Muscle layer of duodenum (tissue), 2 donors: ENCODE data around the gene CEP83.
A peak's percentile ranks its signal among the peaks of the same experiment; 100 is the strongest.
"Not testable (repeated sequence)": the region's sequence is repeated elsewhere in the genome, so short reads cannot be mapped to it uniquely, and the experiment has no call there.

Source experiments
- H3K27ac ChIP-seq: one replicate; pipeline ENCODE4 v1.7.0; 2013; ENCODE audit warnings: mild to moderate bottlenecking, low read length
- H3K27me3 ChIP-seq: one replicate; pipeline ENCODE4 v1.7.0; 2013; ENCODE audit warnings: low read depth, mild to moderate bottlenecking, control low read depth, low read length
- H3K36me3 ChIP-seq, 2 donors: one replicate each; pipeline ENCODE4 v1.7.0; 2013; ENCODE audit warnings: low read length in 2 of 2, control low read depth in 1 of 2, mild to moderate bottlenecking in 1 of 2; ENCODE audit not compliant: insufficient read depth in 2 of 2, control insufficient read depth in 1 of 2
- H3K4me1 ChIP-seq, 2 donors: one replicate each; pipeline ENCODE4 v1.7.0; 2013; ENCODE audit warnings: low read length in 2 of 2, mild to moderate bottlenecking in 2 of 2, control low read depth in 1 of 2, moderate library complexity in 1 of 2; ENCODE audit not compliant: insufficient read depth in 2 of 2, control insufficient read depth in 1 of 2
- H3K4me3 ChIP-seq, 2 donors: one replicate each; pipeline ENCODE4 v1.7.0; 2013; ENCODE audit warnings: low read length in 2 of 2, low read depth in 1 of 2, mild to moderate bottlenecking in 1 of 2
- H3K9me3 ChIP-seq, 2 donors: one replicate each; pipeline ENCODE4 v1.7.0; 2013; ENCODE audit warnings: low read length in 2 of 2, control low read depth in 1 of 2, mild to moderate bottlenecking in 1 of 2; ENCODE audit not compliant: control insufficient read depth in 1 of 2
- donor health status: healthy.

The CEP83 gene

DNA sequence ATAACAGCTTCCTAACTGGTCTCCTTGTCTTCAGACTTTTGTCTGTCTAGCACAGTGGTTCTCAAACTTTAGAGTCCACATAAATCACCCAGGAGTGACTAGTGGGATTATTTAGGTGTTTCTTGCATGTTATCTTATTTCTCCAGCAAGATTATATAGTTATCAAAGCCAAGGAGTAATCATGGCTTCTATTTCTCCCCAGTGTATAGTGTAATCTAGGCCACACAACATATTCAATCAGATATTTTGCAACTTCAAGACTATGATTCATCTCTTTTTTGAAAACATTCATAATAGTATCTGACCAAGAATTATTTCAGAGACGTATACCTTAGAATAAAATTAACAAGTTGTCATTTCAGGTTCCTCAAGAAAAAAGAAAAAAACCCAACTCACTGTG is 131.9 kb downstream of the CEP83 start:
- no peak overlapping the region for H3K4me3 ChIP-seq
- H3K27me3 ChIP-seq = no peaks in the 10 kb centered on the region
- no peaks in the 10 kb centered on the region for H3K9me3 ChIP-seq
- no peak overlapping the region for H3K27ac ChIP-seq
- no peaks in the 10 kb centered on the region for H3K4me1 ChIP-seq
- H3K36me3 ChIP-seq = peaks cover 0 to 9% of the 10 kb centered on the region in 2 donors

DNA sequence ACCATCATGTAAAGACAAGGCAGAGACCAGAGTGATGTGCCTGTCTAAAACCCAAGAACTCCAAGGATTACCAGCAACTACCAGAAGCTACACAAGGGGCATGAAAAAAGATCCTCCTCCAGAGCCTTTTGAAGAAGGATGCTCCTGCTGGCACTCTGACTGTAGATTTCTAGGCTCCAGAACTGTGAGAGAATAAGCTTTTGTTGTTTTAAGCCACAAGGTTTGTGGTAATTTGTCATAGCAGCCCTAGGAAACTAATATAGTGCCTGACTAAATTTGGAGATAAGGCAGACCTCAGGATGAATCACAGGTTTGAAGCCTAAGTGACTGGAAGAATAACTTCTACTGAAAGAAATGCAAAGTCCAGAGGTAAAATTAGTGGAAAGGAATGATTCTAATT is 132.9 kb downstream of the CEP83 start:
- H3K27ac ChIP-seq = no peak overlapping the region
- H3K36me3 ChIP-seq = peaks cover 0 to 14% of the 10 kb centered on the region in 2 donors
- H3K27me3 ChIP-seq = no peaks in the 10 kb centered on the region

DNA sequence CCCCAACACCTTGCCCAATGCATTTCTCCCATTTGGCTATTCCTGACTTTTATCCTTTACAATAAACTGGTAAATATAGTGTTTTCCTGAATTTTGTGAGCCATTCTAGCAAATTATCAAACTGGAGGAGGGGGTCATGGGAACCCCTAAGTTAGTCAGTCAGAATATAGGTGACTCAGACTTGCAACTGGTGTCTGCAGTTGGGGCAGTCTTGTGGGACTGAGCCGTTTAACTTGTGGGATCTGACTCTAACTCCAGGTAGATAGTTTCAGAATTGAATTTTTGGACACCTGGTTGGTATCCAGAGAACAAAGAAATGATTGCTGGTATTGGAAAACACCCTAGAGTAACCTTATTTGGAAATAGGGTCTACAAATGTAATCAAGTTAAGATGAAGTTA is 133.4 kb downstream of the CEP83 start:
- no peaks in the 10 kb centered on the region for H3K27me3 ChIP-seq
- H3K36me3 ChIP-seq = peaks cover 0 to 17% of the 10 kb centered on the region in 2 donors
- H3K4me3 ChIP-seq = no peak overlapping the region
- peaks cover 0 to 2% of the 10 kb centered on the region in 2 donors for H3K9me3 ChIP-seq
- no peaks in the 10 kb centered on the region for H3K4me1 ChIP-seq
- H3K27ac ChIP-seq = no peak overlapping the region

More for the DNA sequence above, 132.9 kb downstream of the CEP83 start:
- H3K4me1 ChIP-seq = no peaks in the 10 kb centered on the region
- H3K4me3 ChIP-seq = no peak overlapping the region
- H3K9me3 ChIP-seq = no peaks in the 10 kb centered on the region

DNA sequence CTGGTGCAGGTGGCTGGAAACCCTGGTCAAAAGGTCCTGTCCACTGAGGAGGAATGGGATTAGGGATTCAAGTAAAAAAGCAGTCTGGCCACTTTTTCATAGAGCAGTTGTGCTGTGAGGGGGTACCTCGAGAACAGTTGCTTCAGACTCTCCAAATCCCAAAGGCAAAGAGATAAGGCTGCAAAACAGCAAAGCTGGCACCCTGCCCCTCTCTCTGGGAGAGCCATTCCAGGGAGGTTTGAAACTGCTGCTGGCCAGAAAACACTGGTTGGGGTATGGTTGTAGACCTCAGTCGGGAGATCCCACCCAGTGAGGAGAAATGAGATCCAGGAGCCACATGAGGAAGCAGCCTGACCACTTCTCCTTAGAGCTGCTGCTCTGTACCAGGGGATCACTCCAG is 137.3 kb downstream of the CEP83 start:
- H3K27ac ChIP-seq = no peak overlapping the region
- H3K9me3 ChIP-seq = peaks cover 6 to 8% of the 10 kb centered on the region in 2 donors
- peaks cover 0 to 17% of the 10 kb centered on the region in 2 donors for H3K36me3 ChIP-seq
- no peak overlapping the region for H3K4me3 ChIP-seq
- H3K27me3 ChIP-seq = no peaks in the 10 kb centered on the region
- no peaks in the 10 kb centered on the region for H3K4me1 ChIP-seq

DNA sequence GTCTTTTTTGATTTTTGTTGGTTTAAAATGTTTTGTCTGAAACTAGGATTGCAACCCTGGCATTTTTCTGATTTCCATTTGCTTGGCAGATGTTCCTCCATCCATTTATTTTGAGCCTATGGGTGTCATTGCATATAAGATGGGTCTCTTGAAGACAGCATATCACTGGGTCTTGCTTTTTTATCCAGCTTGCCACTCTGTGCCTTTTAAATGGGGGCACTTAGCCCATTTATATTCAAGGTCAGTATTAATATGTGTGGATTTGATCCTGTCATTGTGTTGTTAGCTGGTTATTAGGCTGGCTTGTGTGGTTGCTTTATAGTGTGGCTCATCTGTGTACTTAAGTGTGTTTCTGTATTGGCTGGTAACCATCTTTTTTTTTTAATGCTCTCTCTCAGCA is 139.6 kb downstream of the CEP83 start:
- Histone ChIP-seq H3K4me3 (no peak overlapping the region), H3K36me3 (peaks cover 0 to 17% of the 10 kb centered on the region in 2 donors), H3K9me3 (peaks cover 6 to 8% of the 10 kb centered on the region in 2 donors), H3K27me3 (no peaks in the 10 kb centered on the region), H3K4me1 (no peaks in the 10 kb centered on the region), H3K27ac (no peak overlapping the region)

DNA sequence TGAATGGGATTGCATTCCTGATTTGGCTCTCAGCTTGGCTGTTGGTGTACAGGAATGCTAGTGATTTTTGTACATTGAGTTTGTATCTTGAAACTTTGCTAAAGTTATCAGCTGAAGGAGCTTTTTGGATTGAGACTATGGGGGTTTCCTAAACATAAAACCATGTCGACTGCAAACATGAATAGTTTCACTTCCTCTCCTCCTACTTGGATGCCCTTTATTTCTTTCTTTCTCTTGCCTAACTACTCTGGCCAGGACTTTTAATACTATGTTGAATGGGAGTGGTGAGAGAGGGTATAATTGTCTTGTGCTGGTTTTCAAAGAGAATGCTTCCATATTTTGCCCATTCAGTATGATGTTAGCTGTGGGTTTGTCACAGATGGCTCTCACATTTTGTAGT is 141.5 kb downstream of the CEP83 start:
- H3K9me3 ChIP-seq = peaks cover 6 to 8% of the 10 kb centered on the region in 2 donors
- no peaks in the 10 kb centered on the region for H3K27me3 ChIP-seq
- no peak overlapping the region for H3K4me3 ChIP-seq

DNA sequence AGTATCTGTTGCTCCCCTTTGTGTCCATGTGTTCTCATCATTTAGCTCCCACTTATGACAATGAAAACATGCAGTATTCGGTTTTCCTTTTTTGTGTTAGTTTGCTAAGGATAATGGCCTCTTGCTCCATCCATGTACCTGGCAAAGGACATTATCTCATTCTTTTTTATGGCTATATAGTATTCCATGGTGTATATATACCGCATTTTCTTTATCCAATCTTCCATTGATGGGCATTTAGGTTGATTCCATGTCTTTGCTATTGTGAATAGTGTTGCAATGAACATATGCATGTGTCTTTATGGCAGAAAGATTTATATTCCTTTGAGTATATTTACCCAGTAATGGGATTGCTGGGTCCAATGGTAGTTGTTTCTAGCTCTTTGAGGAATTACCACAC is 143.1 kb downstream of the CEP83 start:
- not testable (repeated sequence) for H3K4me3 ChIP-seq

More for the DNA sequence above, 141.5 kb downstream of the CEP83 start:
- no peaks in the 10 kb centered on the region for H3K4me1 ChIP-seq
- H3K36me3 ChIP-seq = peaks cover 0 to 12% of the 10 kb centered on the region in 2 donors
- no peak overlapping the region for H3K27ac ChIP-seq

DNA sequence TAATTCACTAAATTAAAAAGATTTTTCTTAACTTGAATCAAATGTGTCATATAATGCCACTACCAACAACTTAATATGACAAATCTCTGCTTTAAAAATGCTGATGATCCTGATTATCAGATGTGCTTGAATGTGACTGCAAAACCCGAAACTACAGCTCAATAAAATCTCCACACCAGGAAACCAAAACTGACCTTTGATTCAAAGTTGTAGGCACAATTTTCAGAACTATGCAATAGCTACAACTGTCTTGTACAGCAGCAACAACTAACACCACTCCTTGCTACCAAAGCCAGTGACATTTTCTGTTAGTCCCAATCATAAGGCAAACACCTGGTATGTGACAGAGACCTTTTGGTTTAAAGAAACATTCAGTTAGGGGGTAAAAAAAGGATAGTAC is 147.3 kb downstream of the CEP83 start:
- Histone ChIP-seq H3K36me3 (peaks cover 5 to 13% of the 10 kb centered on the region in 2 donors), H3K4me1 (no peaks in the 10 kb centered on the region), H3K9me3 (no peaks in the 10 kb centered on the region), H3K4me3 (no peak overlapping the region), H3K27me3 (no peaks in the 10 kb centered on the region), H3K27ac (no peak overlapping the region)

More for the DNA sequence above, 143.1 kb downstream of the CEP83 start:
- H3K36me3 ChIP-seq, H3K9me3 ChIP-seq, H3K4me1 ChIP-seq, H3K27me3 ChIP-seq, H3K27ac ChIP-seq: not testable (repeated sequence)

DNA sequence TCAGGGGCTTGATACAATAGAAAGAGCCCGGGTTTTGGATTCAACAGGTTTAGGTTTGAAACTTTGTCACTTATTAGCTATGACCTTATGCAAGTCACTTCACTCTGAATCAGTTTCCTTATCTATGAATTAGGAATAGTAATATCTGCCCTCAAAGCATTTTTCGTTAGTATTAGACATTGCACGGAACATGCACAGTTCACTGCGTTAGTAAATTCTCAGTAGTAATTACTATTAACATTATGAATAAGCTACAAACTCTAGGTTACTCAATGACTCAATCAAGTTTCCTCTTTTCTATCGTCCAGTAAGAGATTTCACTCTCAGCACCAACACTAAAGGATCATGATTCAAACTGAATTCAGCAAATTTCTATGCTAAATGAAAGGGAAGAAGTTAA is 150.3 kb downstream of the CEP83 start:
- H3K27ac ChIP-seq = no peak overlapping the region
- peaks cover 5 to 17% of the 10 kb centered on the region in 2 donors for H3K36me3 ChIP-seq
- no peaks in the 10 kb centered on the region for H3K27me3 ChIP-seq
- peaks cover 0 to 5% of the 10 kb centered on the region in 2 donors for H3K4me1 ChIP-seq
- H3K4me3 ChIP-seq = no peak overlapping the region
- H3K9me3 ChIP-seq = no peaks in the 10 kb centered on the region

DNA sequence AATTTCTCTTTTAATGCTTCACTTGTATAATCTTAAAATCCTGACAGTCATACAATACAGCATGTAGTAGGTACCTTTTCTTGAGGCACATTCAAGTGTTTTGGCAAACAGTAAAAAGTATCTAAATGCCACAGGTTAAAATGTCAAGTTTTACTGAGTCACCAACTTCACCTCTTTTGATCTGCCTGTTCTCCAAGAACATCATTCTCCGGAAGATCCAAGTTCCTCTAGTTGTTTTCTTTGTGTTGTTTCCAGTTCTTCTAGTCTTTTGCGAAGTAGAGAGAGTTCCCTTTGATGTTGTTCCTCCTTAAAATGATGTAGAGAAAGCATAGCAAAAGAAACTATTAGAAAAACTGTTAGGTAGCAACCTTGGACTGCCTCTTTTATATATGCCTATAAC is 151.1 kb downstream of the CEP83 start:
- no peaks in the 10 kb centered on the region for H3K9me3 ChIP-seq
- no peak overlapping the region for H3K27ac ChIP-seq
- no peak overlapping the region for H3K4me3 ChIP-seq
- peaks cover 5 to 17% of the 10 kb centered on the region in 2 donors for H3K36me3 ChIP-seq
- H3K4me1 ChIP-seq = peaks cover 0 to 5% of the 10 kb centered on the region in 2 donors
- H3K27me3 ChIP-seq = no peaks in the 10 kb centered on the region

DNA sequence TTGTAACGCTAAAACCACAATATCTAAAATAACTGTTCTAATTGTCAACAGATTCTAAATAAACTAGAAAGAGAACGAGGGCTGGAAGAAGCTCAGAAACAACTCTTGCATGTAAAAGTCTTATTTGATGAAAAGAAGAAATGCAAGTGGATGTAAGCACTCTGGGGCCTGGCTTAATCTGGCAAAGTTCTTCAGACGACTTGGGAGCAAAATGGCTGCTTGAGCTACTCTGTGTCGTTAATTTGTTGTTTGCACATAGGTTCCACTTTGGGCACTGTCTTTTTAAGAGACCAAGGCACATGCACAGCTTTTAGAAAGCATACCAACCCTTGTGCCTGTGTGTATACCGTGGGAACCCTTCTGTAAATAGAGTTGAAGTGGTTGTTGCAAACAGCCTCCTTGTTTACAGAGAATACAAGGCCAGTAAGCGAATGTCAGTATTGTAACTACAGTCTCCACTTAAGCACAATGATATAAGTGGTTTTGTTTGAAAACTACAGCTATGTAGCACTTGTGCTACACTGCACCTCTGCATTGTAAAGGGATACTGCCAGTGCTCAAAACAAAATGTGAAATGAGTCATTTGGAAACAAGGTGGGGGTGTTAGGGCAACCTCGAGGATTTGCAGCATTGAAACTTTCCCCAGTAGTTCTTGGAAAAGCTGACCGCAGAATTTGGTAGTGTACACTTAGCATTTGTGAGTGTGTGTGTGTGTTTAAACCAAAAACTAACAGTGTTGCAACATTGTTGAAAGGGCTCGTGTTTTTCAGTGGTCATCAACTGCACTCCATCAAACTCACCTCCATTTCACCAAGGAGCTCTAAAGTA is 154.3 kb downstream of the CEP83 start:
- Histone ChIP-seq H3K4me3 (no peak overlapping the region), H3K4me1 (peaks cover 0 to 5% of the 10 kb centered on the region in 2 donors), H3K36me3 (peaks cover 5 to 17% of the 10 kb centered on the region in 2 donors), H3K9me3 (no peaks in the 10 kb centered on the region), H3K27me3 (no peaks in the 10 kb centered on the region), H3K27ac (peak overlapping the region; percentile 35)
